ENCODE results near the gene REELD1.

The REELD1 gene

DNA sequence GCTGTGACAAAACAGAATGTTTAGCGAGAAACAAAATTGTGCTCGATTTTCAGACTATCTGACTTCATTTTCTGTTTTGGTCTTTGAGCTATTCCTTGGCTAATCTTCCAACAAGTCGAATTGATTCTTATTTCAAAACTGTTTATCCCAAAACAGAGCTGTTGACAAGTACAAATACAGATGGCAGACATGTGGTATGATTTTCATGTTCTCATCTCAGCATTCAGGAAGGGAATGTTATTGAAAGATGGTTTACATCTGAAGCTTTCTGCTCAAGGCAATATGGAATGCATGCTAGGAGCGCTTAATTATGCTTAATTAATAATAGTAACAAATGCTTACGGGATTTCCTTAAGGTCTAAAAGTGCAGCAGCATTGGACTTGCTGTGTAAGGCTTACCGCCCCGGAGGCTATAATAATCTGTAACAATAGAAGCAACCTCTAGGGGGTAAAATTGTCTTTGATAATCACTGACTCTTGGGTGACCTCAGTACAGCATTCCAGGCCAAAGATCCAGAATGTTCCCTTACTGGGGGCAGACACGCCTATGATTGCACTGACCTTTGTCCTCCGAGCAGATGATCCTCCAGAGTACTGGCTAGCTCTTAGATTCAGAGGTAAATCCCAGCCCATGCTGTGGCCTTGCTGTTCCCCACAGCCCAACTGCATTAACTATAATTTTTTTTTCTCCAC lies 22.4 kb upstream of the REELD1 start:
- TF ChIP-seq, protein P1, sequence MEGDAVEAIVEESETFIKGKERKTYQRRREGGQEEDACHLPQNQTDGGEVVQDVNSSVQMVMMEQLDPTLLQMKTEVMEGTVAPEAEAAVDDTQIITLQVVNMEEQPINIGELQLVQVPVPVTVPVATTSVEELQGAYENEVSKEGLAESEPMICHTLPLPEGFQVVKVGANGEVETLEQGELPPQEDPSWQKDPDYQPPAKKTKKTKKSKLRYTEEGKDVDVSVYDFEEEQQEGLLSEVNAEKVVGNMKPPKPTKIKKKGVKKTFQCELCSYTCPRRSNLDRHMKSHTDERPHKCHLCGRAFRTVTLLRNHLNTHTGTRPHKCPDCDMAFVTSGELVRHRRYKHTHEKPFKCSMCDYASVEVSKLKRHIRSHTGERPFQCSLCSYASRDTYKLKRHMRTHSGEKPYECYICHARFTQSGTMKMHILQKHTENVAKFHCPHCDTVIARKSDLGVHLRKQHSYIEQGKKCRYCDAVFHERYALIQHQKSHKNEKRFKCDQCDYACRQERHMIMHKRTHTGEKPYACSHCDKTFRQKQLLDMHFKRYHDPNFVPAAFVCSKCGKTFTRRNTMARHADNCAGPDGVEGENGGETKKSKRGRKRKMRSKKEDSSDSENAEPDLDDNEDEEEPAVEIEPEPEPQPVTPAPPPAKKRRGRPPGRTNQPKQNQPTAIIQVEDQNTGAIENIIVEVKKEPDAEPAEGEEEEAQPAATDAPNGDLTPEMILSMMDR (IDR thresholded peaks at IDR 0.05), result no peak
- no peak overlapping the region for H3K4me3 ChIP-seq (ENCODE audit: low read depth, low read length)
- no peak overlapping the region for H3K27ac ChIP-seq

DNA sequence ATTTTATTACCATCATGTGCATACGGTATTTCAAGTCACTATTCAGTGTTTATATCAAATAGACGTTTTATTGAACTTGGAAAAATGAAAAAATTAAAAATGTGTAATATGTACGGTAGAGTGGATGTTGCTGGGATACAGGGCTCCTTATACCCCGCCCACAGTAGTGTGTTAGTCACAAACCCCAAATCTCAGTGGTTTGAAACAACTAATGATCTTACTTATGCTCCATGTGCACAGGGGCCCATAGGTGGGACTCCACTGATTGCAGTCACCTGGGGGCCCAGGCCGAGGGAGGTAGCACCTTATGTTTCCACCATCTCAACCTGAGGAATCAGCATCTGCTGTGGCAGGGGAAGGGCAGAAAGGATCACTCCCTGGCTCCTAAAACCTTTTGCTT lies 20.7 kb upstream of the REELD1 start:
- H3K27me3 ChIP-seq (ENCODE audit: control insufficient read depth, insufficient read depth, low read length), result no peaks in the 10 kb centered on the region
- H2AFZ ChIP-seq, result no peak overlapping the region
- H3K9ac ChIP-seq, result no peak overlapping the region
- no peak overlapping the region for H3K4me2 ChIP-seq (ENCODE audit: low read length)
- H3K36me3 ChIP-seq (ENCODE audit: control insufficient read depth, insufficient read depth, low read length), result no peaks in the 10 kb centered on the region
- H3K9me3 ChIP-seq (ENCODE audit: control insufficient read depth, low read length), result no peaks in the 10 kb centered on the region
- no peak overlapping the region for H3K27ac ChIP-seq
- H3K79me2 ChIP-seq, result no peaks in the 10 kb centered on the region
- no peak overlapping the region for H3K4me3 ChIP-seq (ENCODE audit: low read depth, low read length)
- no peaks in the 10 kb centered on the region for H3K4me1 ChIP-seq
- TF ChIP-seq, protein P1 (IDR thresholded peaks at IDR 0.05), result no peak

More for the DNA sequence above, 22.4 kb upstream of the REELD1 start:
- Histone ChIP-seq H3K79me2 (no peaks in the 10 kb centered on the region), H3K36me3 (ENCODE audit: control insufficient read depth, insufficient read depth, low read length) (no peaks in the 10 kb centered on the region), H3K4me2 (ENCODE audit: low read length) (no peak overlapping the region), H3K9me3 (ENCODE audit: control insufficient read depth, low read length) (no peaks in the 10 kb centered on the region), H2AFZ (no peak overlapping the region), H3K4me1 (no peaks in the 10 kb centered on the region), H3K27me3 (ENCODE audit: control insufficient read depth, insufficient read depth, low read length) (no peaks in the 10 kb centered on the region), H3K9ac (no peak overlapping the region)

DNA sequence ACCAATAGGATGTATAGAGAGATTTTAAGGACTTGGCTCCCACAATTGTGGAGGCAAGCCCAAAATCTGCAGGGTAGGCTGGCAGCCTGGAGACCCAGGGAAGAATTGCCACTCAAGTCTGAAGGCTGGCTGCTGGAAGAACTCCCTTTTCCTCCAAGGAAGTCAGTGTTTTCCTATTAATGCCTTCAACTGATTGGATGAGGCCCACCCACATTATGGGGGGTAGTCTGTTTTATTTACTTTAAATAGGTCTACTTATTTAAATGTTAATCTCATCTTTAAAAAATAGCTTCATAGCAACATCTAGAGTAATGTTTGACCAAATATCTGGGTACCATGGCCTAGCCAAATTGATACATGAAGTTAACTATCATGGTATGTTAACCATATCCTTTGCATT lies 20.1 kb upstream of the REELD1 start:
- H3K36me3 ChIP-seq (ENCODE audit: control insufficient read depth, insufficient read depth, low read length), result no peaks in the 10 kb centered on the region
- no peak overlapping the region for H3K27ac ChIP-seq
- H3K4me2 ChIP-seq (ENCODE audit: low read length), result no peak overlapping the region
- H3K9me3 ChIP-seq (ENCODE audit: control insufficient read depth, low read length), result no peaks in the 10 kb centered on the region
- TF ChIP-seq, protein P1 (IDR thresholded peaks at IDR 0.05), result no peak
- H3K4me3 ChIP-seq (ENCODE audit: low read depth, low read length), result no peak overlapping the region
- H3K27me3 ChIP-seq (ENCODE audit: control insufficient read depth, insufficient read depth, low read length), result no peaks in the 10 kb centered on the region
- H3K9ac ChIP-seq, result no peak overlapping the region
- no peak overlapping the region for H2AFZ ChIP-seq
- H3K79me2 ChIP-seq, result no peaks in the 10 kb centered on the region
- H3K4me1 ChIP-seq, result no peaks in the 10 kb centered on the region

DNA sequence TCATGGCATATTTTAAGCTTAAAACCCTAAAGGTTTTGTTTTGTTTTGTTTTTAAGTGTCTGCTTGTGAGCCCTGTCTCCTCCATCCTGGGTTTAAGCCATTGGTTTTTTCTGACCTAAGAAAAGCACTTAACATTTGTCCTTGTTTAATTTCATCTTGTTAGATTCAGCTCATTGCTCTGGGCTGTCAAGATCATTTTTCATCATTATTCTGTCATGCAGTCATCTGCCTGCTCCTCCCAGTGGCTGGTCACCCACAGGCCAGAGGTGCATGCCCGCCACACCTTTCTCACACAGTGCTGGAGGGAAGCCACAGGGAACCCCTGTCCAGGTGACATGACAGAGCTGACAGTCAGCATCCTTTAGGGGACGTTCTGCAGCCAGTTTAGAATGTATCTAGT lies 11.7 kb upstream of the REELD1 start:
- Histone ChIP-seq H3K27me3 (ENCODE audit: control insufficient read depth, insufficient read depth, low read length) (no peaks in the 10 kb centered on the region), H3K4me2 (ENCODE audit: low read length) (no peak overlapping the region), H3K9me3 (ENCODE audit: control insufficient read depth, low read length) (no peaks in the 10 kb centered on the region), H3K27ac (no peak overlapping the region), H3K4me3 (ENCODE audit: low read depth, low read length) (no peak overlapping the region), H2AFZ (no peak overlapping the region), H3K9ac (no peak overlapping the region), H3K36me3 (ENCODE audit: control insufficient read depth, insufficient read depth, low read length) (no peaks in the 10 kb centered on the region), H3K4me1 (no peaks in the 10 kb centered on the region), H3K79me2 (no peaks in the 10 kb centered on the region)
- TF ChIP-seq, protein P1 (IDR thresholded peaks at IDR 0.05), result no peak

DNA sequence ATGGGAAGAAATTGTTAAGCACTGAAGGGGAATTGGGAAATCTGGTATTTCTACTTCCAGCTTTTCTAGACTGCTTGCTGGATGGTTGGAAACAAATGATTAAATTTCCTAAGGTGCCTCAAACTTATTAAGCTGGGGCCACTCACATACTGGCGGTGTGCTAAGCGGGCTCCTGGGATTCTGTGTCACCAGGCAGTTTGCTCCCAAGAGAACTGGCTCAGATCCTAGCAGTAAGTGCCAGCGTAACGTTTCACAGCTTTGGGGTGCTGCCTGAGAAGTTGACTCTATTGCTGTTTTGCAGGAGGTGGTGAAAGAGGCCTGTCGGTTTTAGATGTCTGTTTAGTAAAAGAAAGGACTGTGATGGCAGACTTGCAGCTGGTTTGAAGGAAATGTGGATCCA lies 6.9 kb upstream of the REELD1 start:
- H3K36me3 ChIP-seq (ENCODE audit: control insufficient read depth, insufficient read depth, low read length), result no peaks in the 10 kb centered on the region
- H3K4me3 ChIP-seq (ENCODE audit: low read depth, low read length), result no peak overlapping the region
- no peak overlapping the region for H3K9ac ChIP-seq
- TF ChIP-seq, protein P1 (IDR thresholded peaks at IDR 0.05), result no peak
- H2AFZ ChIP-seq, result no peak overlapping the region
- H3K4me1 ChIP-seq, result no peaks in the 10 kb centered on the region
- no peaks in the 10 kb centered on the region for H3K79me2 ChIP-seq
- no peaks in the 10 kb centered on the region for H3K9me3 ChIP-seq (ENCODE audit: control insufficient read depth, low read length)
- H3K27me3 ChIP-seq (ENCODE audit: control insufficient read depth, insufficient read depth, low read length), result no peaks in the 10 kb centered on the region
- no peak overlapping the region for H3K4me2 ChIP-seq (ENCODE audit: low read length)
- no peak overlapping the region for H3K27ac ChIP-seq
